ENCODE results near the gene CNTNAP2. TPM values are rescaled to one million over a fixed set of nuclear protein-coding genes. Genes with fewer than 3 reads are reported as not detected.

Gene CNTNAP2
- total RNA-seq, 1 experiment from 2014 or later: 64.5 TPM

DNA sequence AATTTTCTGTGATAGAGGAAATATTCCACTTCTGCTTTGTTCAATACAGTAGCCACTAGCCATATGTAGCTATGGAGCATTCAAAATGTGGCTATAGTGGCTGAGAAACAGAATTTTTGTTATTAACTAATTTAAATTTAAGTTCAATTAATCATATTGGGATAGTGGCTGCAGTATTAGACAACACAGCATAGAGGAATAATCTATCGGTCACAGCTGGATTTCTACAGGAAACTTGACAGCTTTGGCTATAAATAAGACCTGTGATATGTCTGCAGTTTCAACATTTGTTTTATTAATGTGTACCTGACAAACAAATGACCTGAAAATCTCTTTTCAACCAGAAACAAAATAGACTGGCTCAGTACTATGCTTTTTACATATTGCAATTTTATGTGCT, 953.2 kb downstream of the CNTNAP2 start:
- Histone ChIP-seq H2AFZ (ENCODE audit: low read length) (no peak overlapping the region), H3K79me2 (ENCODE audit: insufficient read depth, low read length) (no peaks in the 10 kb centered on the region), H4K91ac (ENCODE audit: insufficient read length, low read depth, low read length) (no peak overlapping the region), H4K8ac (replicated peaks; ENCODE audit: insufficient read length, low read depth, low read length) (no peak overlapping the region), H3K27me3 (ENCODE audit: insufficient read depth, low read length) (no peaks in the 10 kb centered on the region), H3K14ac (ENCODE audit: insufficient read depth, low read length) (no peak overlapping the region), H3K27ac (ENCODE audit: insufficient read length, low read depth, low read length) (no peak overlapping the region), H4K5ac (ENCODE audit: insufficient read length, low read depth, low read length) (no peak overlapping the region), H2AK5ac (ENCODE audit: insufficient read length, low read length) (no peak overlapping the region), H2BK12ac (ENCODE audit: insufficient read length, low read depth, low read length) (no peak overlapping the region), H2BK15ac (ENCODE audit: low read depth, low read length) (no peak overlapping the region), H4K20me1 (ENCODE audit: control insufficient read depth, insufficient read depth, insufficient read length) (no peaks in the 10 kb centered on the region), H3K56ac (ENCODE audit: insufficient read length, low read depth, low read length) (no peak overlapping the region), H3K9me3 (ENCODE audit: control insufficient read depth, low read depth, low read length) (no peaks in the 10 kb centered on the region), H3T11ph (ENCODE audit: low read length) (no peak overlapping the region), H2BK120ac (ENCODE audit: low read depth, low read length, poor library complexity, severe bottlenecking) (no peak overlapping the region), H3K4me1 (ENCODE audit: insufficient read depth, low read length) (no peaks in the 10 kb centered on the region), H3K23ac (ENCODE audit: insufficient read length, low read depth, low read length) (no peak overlapping the region), H2BK20ac (ENCODE audit: low read depth, low read length, poor library complexity, severe bottlenecking) (no peak overlapping the region), H2BK5ac (ENCODE audit: insufficient read length, low read length) (no peak overlapping the region), H3K4me2 (ENCODE audit: insufficient read depth, insufficient read length, low read length) (no peak overlapping the region), H3K79me1 (ENCODE audit: insufficient read depth, low read depth, low read length, poor library complexity, severe bottlenecking) (no peaks in the 10 kb centered on the region), H3K18ac (ENCODE audit: insufficient read length, low read depth, low read length) (no peak overlapping the region), H3K23me2 (ENCODE audit: insufficient read length, low read depth, low read length, poor library complexity, severe bottlenecking) (no peaks in the 10 kb centered on the region), H3K9ac (ENCODE audit: extremely low read depth, insufficient read length, low read length) (no peak overlapping the region), H3K4ac (ENCODE audit: low read depth, low read length) (no peak overlapping the region)
- no peak for DNase-seq
- no CpG with 5 or more reads among the region's 1 CpG for WGBS (ENCODE audit: extremely low coverage, insufficient read length, low lambda C conversion rate)
- Mint-ChIP-seq H3K4me3 (no peak overlapping the region), H3K9me3 (peaks cover 0 to 2% of the 10 kb centered on the region in 2 experiments; a peak in 1 of 5 replicates), H3K4me1 (peaks cover 0 to 4% of the 10 kb centered on the region in 2 experiments; a peak in 1 of 4 replicates), H3K27me3 (ENCODE audit: low read depth) (no peaks in the 10 kb centered on the region; the same call in 1 of the 2 replicates), H3K27ac (no peak overlapping the region), H3K36me3 (ENCODE audit: insufficient read depth in 1 of 3, low read depth in 3 of 3) (no peaks in the 10 kb centered on the region; a peak in 2 of 7 replicates)
- TF ChIP-seq, protein P1, sequence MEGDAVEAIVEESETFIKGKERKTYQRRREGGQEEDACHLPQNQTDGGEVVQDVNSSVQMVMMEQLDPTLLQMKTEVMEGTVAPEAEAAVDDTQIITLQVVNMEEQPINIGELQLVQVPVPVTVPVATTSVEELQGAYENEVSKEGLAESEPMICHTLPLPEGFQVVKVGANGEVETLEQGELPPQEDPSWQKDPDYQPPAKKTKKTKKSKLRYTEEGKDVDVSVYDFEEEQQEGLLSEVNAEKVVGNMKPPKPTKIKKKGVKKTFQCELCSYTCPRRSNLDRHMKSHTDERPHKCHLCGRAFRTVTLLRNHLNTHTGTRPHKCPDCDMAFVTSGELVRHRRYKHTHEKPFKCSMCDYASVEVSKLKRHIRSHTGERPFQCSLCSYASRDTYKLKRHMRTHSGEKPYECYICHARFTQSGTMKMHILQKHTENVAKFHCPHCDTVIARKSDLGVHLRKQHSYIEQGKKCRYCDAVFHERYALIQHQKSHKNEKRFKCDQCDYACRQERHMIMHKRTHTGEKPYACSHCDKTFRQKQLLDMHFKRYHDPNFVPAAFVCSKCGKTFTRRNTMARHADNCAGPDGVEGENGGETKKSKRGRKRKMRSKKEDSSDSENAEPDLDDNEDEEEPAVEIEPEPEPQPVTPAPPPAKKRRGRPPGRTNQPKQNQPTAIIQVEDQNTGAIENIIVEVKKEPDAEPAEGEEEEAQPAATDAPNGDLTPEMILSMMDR (conservative IDR thresholded peaks at IDR 0.05): no peak
